T-helper 2 cell treated with Interferon-gamma antibody and Interleukin-4, amounts not matched to agents 100 ng/mL and 5 ng/mL, for 36 hours (primary cell): ENCODE measurements around the gene IL36G. TPM values are rescaled to one million over a fixed set of nuclear protein-coding genes. Genes with fewer than 3 reads are reported as not detected.

Experiments
- intact Hi-C: fragments of 100-400 bp; cut with micrococcal nuclease; formaldehyde crosslinking; loops from one replicate; pipeline ENCODE4 v1.15.1; 2023
- total RNA-seq: library from RNA; stranded (reverse); gene quantifications from 2 replicates; pipeline ENCODE4 v1.2.3, GENCODE V29; 2022

Gene IL36G
- total RNA-seq, 1 donor from 2014 or later = not detected

- intact Hi-C loops = no loop called here
Observed at GRCh38 chr2:112972423-112973086, 5.3 kb upstream of the IL36G start.

- intact Hi-C loops = no loop called here
Observed at GRCh38 chr2:112973156-112973555, 4.7 kb upstream of the IL36G start.

- intact Hi-C loops = no loop called here
Observed at GRCh38 chr2:112979731-112980130, 1.9 kb downstream of the IL36G start.

- intact Hi-C loops = no loop called here
Observed at GRCh38 chr2:112980537-112980936, 2.7 kb downstream of the IL36G start.

GRCh38 chr2:112985090-112985489 lies 7.3 kb downstream of the IL36G start:
- intact Hi-C loops = loop anchor here (1.0 kb wide), 1 partner anchor 11 kb away; no protein-coding TSS in a partner anchor

GRCh38 chr2:112989611-112990010 lies 11.8 kb downstream of the IL36G start:
- intact Hi-C loops = loop anchor here (10.0 kb wide), 1 partner anchor 185 kb away; the partner anchor contains the start of gene PSD4

- intact Hi-C loops = loop anchor here (10.0 kb wide), 1 partner anchor 181 kb away; the partner anchor contains the start of gene PSD4
Observed at GRCh38 chr2:112993831-112994230, 16.0 kb downstream of the IL36G start.

GRCh38 chr2:112994648-112995047 lies 16.8 kb downstream of the IL36G start:
- intact Hi-C loops = loop anchor here (5.0 to 10.0 kb wide), 3 partner anchors 103 to 232 kb away; partner anchors contain the start of genes CKAP2L and PSD4

- intact Hi-C loops = loop anchor here (5.0 to 10.0 kb wide), 3 partner anchors 102 to 233 kb away; partner anchors contain the start of genes CKAP2L and PSD4
Observed at GRCh38 chr2:112995346-112995920, 17.6 kb downstream of the IL36G start.

GRCh38 chr2:112996635-112997034 lies 18.8 kb downstream of the IL36G start:
- intact Hi-C loops = loop anchor here (1.0 to 10.0 kb wide), 4 partner anchors 11 to 234 kb away; partner anchors contain the start of genes CKAP2L and PSD4

GRCh38 chr2:112997151-112997550 lies 19.3 kb downstream of the IL36G start:
- intact Hi-C loops = loop anchor here (5.0 to 10.0 kb wide), 3 partner anchors 100 to 235 kb away; partner anchors contain the start of genes CKAP2L and PSD4

- intact Hi-C loops = no loop called here
Observed at GRCh38 chr2:113000436-113000835, 22.6 kb downstream of the IL36G start.

- intact Hi-C loops = no loop called here
Observed at GRCh38 chr2:113002677-113003076, 24.9 kb downstream of the IL36G start.

GRCh38 chr2:113005030-113005509 lies 27.3 kb downstream of the IL36G start, which contains the start of gene IL36A:
Gene IL36A, plus strand, starts transcription at chr2:113005459. Its CDS starts 413 bp downstream, at chr2:113005872.
- intact Hi-C loops = no loop called here

- intact Hi-C loops = no loop called here
Observed at GRCh38 chr2:113007250-113007649, 29.4 kb downstream of the IL36G start.

GRCh38 chr2:113009622-113010021 lies 31.8 kb downstream of the IL36G start:
- intact Hi-C loops = no loop called here

- intact Hi-C loops = no loop called here
Observed at GRCh38 chr2:113010088-113010487, 32.3 kb downstream of the IL36G start.

- intact Hi-C loops = no loop called here
Observed at GRCh38 chr2:113011108-113011507, 33.3 kb downstream of the IL36G start.

- intact Hi-C loops = no loop called here
Observed at GRCh38 chr2:113012436-113013335, 34.9 kb downstream of the IL36G start.

- intact Hi-C loops = no loop called here
Observed at GRCh38 chr2:113013336-113013661, 35.5 kb downstream of the IL36G start.

GRCh38 chr2:113014067-113014466 lies 36.3 kb downstream of the IL36G start:
- intact Hi-C loops = no loop called here
